K562 (cell line): Measurements from ENCODE around the gene COG3. TPM values are rescaled to one million over a fixed set of nuclear protein-coding genes. Genes with fewer than 3 reads are reported as not detected.

Experiments used
- ATAC-seq: fragments of 200-7000 bp; cut with Tn5 transposase; 3 replicates; pipeline ENCODE4 v1.9.1; 2020; ENCODE audit warnings: moderate library complexity
- BruUV-seq: library from RNA; stranded (reverse); fragments of 400-500 nt; replicated peaks from 2 replicates; lab custom pipeline; 2021; lab: Mats Ljungman, UMichigan
- CTCF ChIA-PET: fragments of 300-600 bp; formaldehyde crosslinking; extraction: SDS; loops from one replicate; lab custom pipeline; 2021; ENCODE audit warnings: low intra/inter-chr PET ratio; lab: Yijun Ruan, JAX
- POLR2A ChIA-PET: fragments of 300-600, 350-650 bp; sonication (Branson Sonifier 250); formaldehyde crosslinking; extraction: SDS; loops from one replicate; lab custom pipeline; 2021; ENCODE audit warnings: antibody characterized with exemption, inconsistent platforms; lab: Yijun Ruan, JAX
- DNase-seq, 4 experiments: peaks; one replicate each; pipeline versions ENCODE4 v3.0.0 to v3.0.0-alpha.2; 2011 to 2018; ENCODE audit warnings: low spot score in 3 of 4, mixed read lengths in 3 of 4; ENCODE audit errors: extremely low read depth in 1 of 4
- FAIRE-seq: peaks from 2 replicates; lab custom pipeline; 2011; peaks lifted over from hg19 to GRCh38; lab: Jason Lieb, UNC
- H2AFZ ChIP-seq: 2 replicates; pipeline ENCODE4 v1.6.0; 2011; ENCODE audit warnings: low read depth, low read length, control low read depth, inconsistent platforms
- H3K27ac ChIP-seq: fragments of 200-600 bp; 3 replicates; pipeline ENCODE4 v1.8.0; 2011; ENCODE audit warnings: low read depth, mild to moderate bottlenecking, control low read depth, inconsistent platforms, low read length, moderate library complexity, mixed read lengths; ENCODE audit errors: extremely low read depth
- H3K27me3 ChIP-seq, 2 experiments: fragments of 300-600 bp in 1 of 2; 2 replicates in 1 of 2; 3 replicates in 1 of 2; pipeline versions ENCODE4 v1.6.0 to v1.8.0; 2011; ENCODE audit warnings: inconsistent platforms in 2 of 2, low read length in 2 of 2, mild to moderate bottlenecking in 1 of 2, mixed read lengths in 1 of 2, moderate library complexity in 1 of 2; ENCODE audit not compliant: control insufficient read depth in 2 of 2, insufficient read depth in 2 of 2
- H3K36me3 ChIP-seq: fragments of 300-600 bp; 3 replicates; pipeline ENCODE4 v1.8.0; 2011; ENCODE audit warnings: mild to moderate bottlenecking, low read length, inconsistent platforms; ENCODE audit not compliant: control insufficient read depth, insufficient read depth
- H3K4me1 ChIP-seq, 2 experiments: fragments of 200-600 bp in 1 of 2; replicated peaks in 1 of 2; 2 replicates in 1 of 2; 3 replicates in 1 of 2; pipeline versions ENCODE4 v1.5.1 to v1.8.0; 2011; ENCODE audit warnings: inconsistent platforms in 2 of 2, low read length in 2 of 2, mild to moderate bottlenecking in 1 of 2, mixed read lengths in 1 of 2, moderate library complexity in 1 of 2; ENCODE audit not compliant: control insufficient read depth in 2 of 2, insufficient read depth in 2 of 2
- H3K4me2 ChIP-seq: 2 replicates; pipeline ENCODE4 v1.6.1; 2011; ENCODE audit warnings: low read length, control low read depth, inconsistent platforms, mixed read lengths; ENCODE audit not compliant: insufficient read depth
- H3K4me3 ChIP-seq: fragments of 200-600 bp; sonication (generic), shearing (Covaris generic); 2 replicates; pipeline ENCODE4 v1.5.1; 2016; ENCODE audit warnings: control low read depth, inconsistent platforms
- H3K79me2 ChIP-seq: fragments of 200-600 bp; 3 replicates; pipeline ENCODE4 v1.8.0; 2011; ENCODE audit warnings: low read length, inconsistent platforms; ENCODE audit not compliant: control insufficient read depth, insufficient read depth
- H3K9ac ChIP-seq, 2 experiments: 2 replicates each; pipeline versions ENCODE4 v1.6.0 to v1.6.1; 2011; ENCODE audit warnings: low read depth in 2 of 2, low read length in 2 of 2, control low read depth in 1 of 2, inconsistent platforms in 1 of 2, mild to moderate bottlenecking in 1 of 2, mixed read lengths in 1 of 2; ENCODE audit not compliant: insufficient read depth in 1 of 2
- H3K9me1 ChIP-seq: one replicate; pipeline ENCODE4 v1.6.0; 2011; ENCODE audit warnings: inconsistent platforms, mild to moderate bottlenecking, low read length, moderate library complexity; ENCODE audit not compliant: control insufficient read depth, insufficient read depth
- H3K9me3 ChIP-seq: replicated peaks from 2 replicates; pipeline ENCODE4 v1.5.1; 2011; ENCODE audit warnings: low read depth, low read length, inconsistent platforms; ENCODE audit not compliant: control insufficient read depth, insufficient read depth
- H4K20me1 ChIP-seq: replicated peaks from 2 replicates; pipeline ENCODE4 v1.6.1; 2011; ENCODE audit warnings: low read length, inconsistent platforms, mixed read lengths; ENCODE audit not compliant: control insufficient read depth, insufficient read depth
- BRCA1 ChIP-seq, 2 experiments: fragments of 450-650 bp in 1 of 2; sonication (generic) in 1 of 2; formaldehyde crosslinking in 1 of 2; IDR thresholded peaks; 2 replicates each; pipeline versions ENCODE4 v1.5.0 to v1.6.1; 2017 to 2020; ENCODE audit warnings: mild to moderate bottlenecking in 1 of 2, missing genetic modification reagents in 1 of 2
- KDM5B ChIP-seq: fragments of 200-600 bp; sonication (generic); IDR thresholded peaks from 2 replicates; pipeline ENCODE4 v1.6.1; 2012; ENCODE audit warnings: low read depth, mild to moderate bottlenecking, moderate library complexity, low read length, control low read depth, inconsistent platforms; ENCODE audit not compliant: insufficient replicate concordance
- LEF1 ChIP-seq: fragments of 450-650 bp; IDR thresholded peaks from 2 replicates; pipeline ENCODE4 v1.6.1; 2016; ENCODE audit warnings: mild to moderate bottlenecking
- MBD2 ChIP-seq: sonication (generic); IDR thresholded peaks from 2 replicates; pipeline ENCODE4 v1.6.1; 2016; ENCODE audit warnings: low read depth, borderline replicate concordance
- RERE ChIP-seq: sonication (generic); formaldehyde crosslinking; IDR thresholded peaks from 2 replicates; pipeline ENCODE4 v1.8.0; 2023; ENCODE audit warnings: missing genetic modification reagents, mild to moderate bottlenecking, borderline replicate concordance
- SMAD4 ChIP-seq: fragments of 250-450 bp; sonication (Bioruptor Pico); conservative IDR thresholded peaks from 2 replicates; pipeline ENCODE4 v1.8.0; 2021; ENCODE audit warnings: inconsistent platforms, mild to moderate bottlenecking, moderate library complexity
- TAF7 ChIP-seq: fragments of 450-650 bp; IDR thresholded peaks from 2 replicates; pipeline ENCODE4 v1.6.1; 2016; ENCODE audit warnings: missing genetic modification characterization, missing compliant biosample characterization
- XRCC5 ChIP-seq: fragments of 200-400 bp; formaldehyde crosslinking; IDR thresholded peaks from 2 replicates; pipeline ENCODE4 v1.6.1; 2017; ENCODE audit warnings: low read depth, mild to moderate bottlenecking, low read length
- ZBTB11 ChIP-seq, 3 experiments: fragments of 200-800 bp in 1 of 3; fragments of 250-450 bp in 1 of 3; fragments of 450-650 bp in 1 of 3; sonication (Bioruptor Pico) in 1 of 3; sonication (Bioruptor generic) in 1 of 3; formaldehyde crosslinking in 1 of 3; IDR thresholded peaks; 2 replicates each; pipeline versions ENCODE4 v1.6.1 to v1.8.0; 2016 to 2022; ENCODE audit warnings: mild to moderate bottlenecking in 2 of 3, missing genetic modification characterization in 2 of 3, missing compliant biosample characterization in 1 of 3, moderate library complexity in 1 of 3
- ZC3H11A ChIP-seq: IDR thresholded peaks from 2 replicates; pipeline ENCODE4 v1.6.1; 2012; ENCODE audit warnings: low read depth, low read length, improper control_type of control experiment
- ZEB2 ChIP-seq: fragments of 450-650 bp; IDR thresholded peaks from 2 replicates; pipeline ENCODE4 v1.6.1; 2016
- ZNF395 ChIP-seq: fragments of 200-800 bp; sonication (Bioruptor generic); IDR thresholded peaks from 2 replicates; pipeline ENCODE4 v1.6.1; 2017; ENCODE audit warnings: missing genetic modification characterization, missing compliant biosample characterization
- WGBS: fragments of 100-300 bp; shearing (Covaris generic); methylation state at CpG from one replicate; pipeline ENCODE4 v1.1.6; 2016; ENCODE audit warnings: low coverage, mixed read lengths; ENCODE audit not compliant: insufficient coverage; ENCODE audit errors: missing lambda C conversion rate; 5-methylcytosine and 5-hydroxymethylcytosine counted together
- in situ Hi-C: fragments of 300-500 bp; cut with MboI; formaldehyde crosslinking; loops from 4 replicates; pipeline ENCODE4 v1.15.0; 2018; ENCODE audit warnings: inconsistent platforms, mixed read lengths
- intact Hi-C: fragments of 100-400 bp; cut with micrococcal nuclease; formaldehyde crosslinking; loops from 2 replicates; pipeline ENCODE4 v1.14.2; 2022
- polyA plus RNA-seq, 8 experiments: library from polyadenylated mRNA; depleted of rRNA in 4 of 8; stranded (reverse) in 5 of 8; unstranded in 3 of 8; fragments of >200 nt; fragmentation: Nextera tagmentation in 2 of 8; fragmentation: Illumina TruSeq in 1 of 8; extraction: Ambion mirVana in 2 of 8; extraction: Trizol in 1 of 8; gene quantifications; 2 replicates each; pipeline versions ENCODE4 v1.2.1 to v1.2.3, GENCODE V29; 2011 to 2014; ENCODE audit warnings: inconsistent platforms in 1 of 8, missing spikeins in 1 of 8
- total RNA-seq, 7 experiments: library from RNA; depleted of rRNA in 6 of 7; stranded (reverse); fragments of >200 nt in 6 of 7; fragmentation: Illumina TruSeq in 2 of 7; extraction: Trizol in 2 of 7; gene quantifications; 2 replicates each; pipeline versions ENCODE4 v1.2.1 to v1.2.3, GENCODE V29; 2011 to 2021; ENCODE audit warnings: low replicate concordance in 1 of 7

The COG3 gene
- total and polyA plus RNA-seq, 9 of the 15 experiments (the other 6 are each of a cell fraction or from before 2014, with no cell fraction given), result 3.9 to 22.9 (median 14.5) TPM

- H3K27ac ChIP-seq, result no peak overlapping the region
- FAIRE-seq (no peak), ATAC-seq (no peak), DNase-seq (no peak)
- no peak overlapping the region for H3K4me3 ChIP-seq
- no peak overlapping the region for H3K4me2 ChIP-seq
- H3K9me1 ChIP-seq, result no peaks in the 10 kb centered on the region
- WGBS, result 3% methylated on average over 6 of the region's 6 CpGs
- no peaks in the 10 kb centered on the region for H3K36me3 ChIP-seq
- peaks cover 2 to 8% of the 10 kb centered on the region in 2 experiments; a peak in 4 of 5 replicates for H3K27me3 ChIP-seq
- no peaks in the 10 kb centered on the region for H3K79me2 ChIP-seq
- in situ Hi-C loops, result no loop called here
- H2AFZ ChIP-seq, result no peak overlapping the region
- intact Hi-C loops, result no loop called here
- no peaks in the 10 kb centered on the region; the same call in 1 of the 2 replicates for H4K20me1 ChIP-seq
- ChIA-PET POLR2A (interaction anchor here (0.6 kb wide), 1 partner anchor 546 kb away, joined by 3 read pairs; no protein-coding TSS in a partner anchor), CTCF (no interaction called here)
- no peaks in the 10 kb centered on the region for H3K4me1 ChIP-seq
- no peaks in the 10 kb centered on the region for H3K9me3 ChIP-seq
- H3K9ac ChIP-seq, result no peak overlapping the region
- no TSS peak for BruUV-seq
- TF ChIP-seq ZNF395 (CRISPR knock-in tag), result no peak
- no peak for TF ChIP-seq XRCC5
- TF ChIP-seq ZC3H11A, result no peak
- TF ChIP-seq ZBTB11 (CRISPR knock-in tag; IDR thresholded peaks at IDR 0.05), result no peak
- no peak for TF ChIP-seq KDM5B
- TF ChIP-seq RERE (CRISPR knock-in tag), result no peak
- no peak for TF ChIP-seq SMAD4 (CRISPR knock-in tag)
- no peak for TF ChIP-seq MBD2
- TF ChIP-seq LEF1, result no peak
- no peak for TF ChIP-seq TAF7 (tag)
- no peak for TF ChIP-seq BRCA1 (IDR thresholded peaks at IDR 0.05)
- TF ChIP-seq BRCA1 (CRISPR knock-in tag; IDR thresholded peaks at IDR 0.05), result no peak
- no peak for TF ChIP-seq ZEB2
These were observed 83.5 kb downstream of the COG3 start for GRCh38 chr13:45548281-45548680.
